Mucosa of descending colon (tissue), 3 donors: Measurements from ENCODE around the gene NLRP1. TPM values are rescaled to one million over a fixed set of nuclear protein-coding genes. Genes with fewer than 3 reads are reported as not detected.
A peak's percentile ranks its signal among the peaks of the same experiment; 100 is the strongest.

Experiments
- ATAC-seq: fragments of 200-7000 bp; cut with Tn5 transposase; one replicate; pipeline ENCODE4 v1.9.1; 2020; ENCODE audit warnings: mild to moderate bottlenecking, moderate library complexity
- DNase-seq, 3 donors: peaks; one replicate each; pipeline ENCODE4 v3.0.0-alpha.2; 2020
- H3K36me3 ChIP-seq: fragments of 200-600 bp; one replicate; pipeline ENCODE4 v1.8.0; 2021; ENCODE audit warnings: low read depth, mild to moderate bottlenecking
- H3K4me1 ChIP-seq: fragments of 200-600 bp; one replicate; pipeline ENCODE4 v1.8.0; 2021; ENCODE audit warnings: low read depth, mild to moderate bottlenecking
- H3K4me3 ChIP-seq: fragments of 200-600 bp; one replicate; pipeline ENCODE4 v1.8.0; 2021; ENCODE audit warnings: mild to moderate bottlenecking
- H3K9me3 ChIP-seq: fragments of 200-600 bp; one replicate; pipeline ENCODE4 v1.8.0; 2021; ENCODE audit warnings: mild to moderate bottlenecking
- CTCF ChIP-seq: fragments of 200-600 bp; IDR thresholded peaks from one replicate; pipeline ENCODE4 v1.8.0; 2022; ENCODE audit warnings: antibody characterized with exemption, mild to moderate bottlenecking
- intact Hi-C, 2 donors: fragments of 100-400 bp; cut with DNase I in 1 of 2; cut with micrococcal nuclease in 1 of 2; formaldehyde crosslinking; loops; one replicate each; pipeline versions ENCODE4 v1.11.0 to v1.11.1; 2022; cut with DNase I, micrococcal nuclease
- long read RNA-seq, 2 donors: library from polyadenylated mRNA; unstranded; transcript quantifications; one replicate each; pipeline ENCODE4 v2.0.0, GENCODE V29; 2019 to 2021
- total RNA-seq, 3 donors: library from RNA; stranded (reverse); fragmentation: NEBNext Ultra II Directional in 2 of 3; extraction: Animal tissue kit (Norgen Biotek cat#: 25700) in 2 of 3; gene quantifications; one replicate each; pipeline versions ENCODE4 v1.2.1 to v1.2.4, GENCODE V29; 2021 to 2023
- donor health status: DM: no; HTN: no; CAD: no; lungs with moderate emphysema.
- donor health status: DM: no; HTN: no; CAD: no.
- donor health status: DM: no; HTN: yes; CAD: no.

NLRP1 gene
- 10 to 100 TPM in 1 of 3 donors, 1 to 10 TPM in 2; 4.6 to 13.9 (median 8.0) TPM for total RNA-seq
- long read RNA-seq, donor 1, transcript NLRP1-206 (2 exons, 1,627 nt) = major isoform, 20 of 25 reads
- long read RNA-seq, donor 1, partial matches to known transcripts = 0 of 25 reads
- long read RNA-seq, donor 1, other reads (novel, unspliced or antisense) = 5 of 25 reads
- long read RNA-seq, donor 2, partial matches to known transcripts = 1 of 2 reads
- long read RNA-seq, donor 2, other reads (novel, unspliced or antisense) = 1 of 2 reads

DNA sequence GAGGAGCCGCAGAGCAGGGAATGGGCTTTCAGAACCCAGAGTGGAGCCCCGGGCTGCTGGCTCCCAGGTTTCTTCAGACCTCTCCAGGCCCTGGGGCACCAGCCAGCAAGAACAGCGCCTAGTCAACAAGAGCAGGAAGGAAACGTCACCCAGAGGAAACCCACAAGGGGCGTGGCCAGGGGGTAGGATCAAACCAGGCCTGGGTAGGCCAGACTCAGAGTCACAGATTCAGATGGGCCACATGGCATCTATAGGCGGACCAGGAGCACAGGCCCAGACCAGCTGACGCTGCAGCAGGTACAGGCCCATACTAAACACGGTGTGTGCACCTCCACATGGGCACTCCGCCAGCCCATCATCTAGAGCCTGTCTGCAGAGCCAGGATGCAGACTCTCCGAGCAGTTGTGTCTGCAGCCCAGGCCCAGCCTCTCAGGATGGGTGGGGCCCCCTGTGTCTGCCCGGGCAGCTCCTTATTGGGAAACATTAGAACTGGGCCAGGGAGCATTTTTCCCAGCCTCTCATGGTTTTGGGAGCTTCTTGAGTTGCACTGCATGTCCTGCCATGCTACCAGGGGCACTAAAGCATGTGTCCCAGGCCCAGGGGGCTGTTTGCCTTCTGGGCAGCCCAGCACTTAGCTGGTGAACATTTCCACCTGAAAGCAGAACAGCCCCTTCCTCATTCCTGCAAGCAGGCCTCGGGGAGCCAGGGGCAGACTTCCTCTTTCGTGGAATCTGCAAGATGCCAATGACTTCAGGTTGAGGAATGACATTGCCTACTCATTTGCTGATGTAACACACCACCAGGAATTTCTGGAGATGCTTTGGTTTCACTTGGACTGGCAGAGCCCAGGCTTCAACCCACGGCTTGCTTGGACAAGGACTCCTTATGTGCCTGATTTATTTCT is at the start of gene NLRP1:
NLRP1 (minus strand) TSS at position 127 of the 904 bp plus-strand sequence. CDS start 552 bp downstream, outside the sequence.
- H3K4me1 ChIP-seq = peaks cover 7% of the 10 kb centered on the region
- H3K36me3 ChIP-seq = no peaks in the 10 kb centered on the region
- no peak for TF ChIP-seq CTCF
- no peak within 1 kb of the TSS for H3K4me3 ChIP-seq
- no peaks in the 10 kb centered on the region for H3K9me3 ChIP-seq
- intact Hi-C loops = loop anchor here in 1 of 2 donors (5.0 kb wide), 1 partner anchor 838 kb away; no protein-coding TSS in a partner anchor
- ATAC-seq = peak; percentile 93
- peak; percentile 82 to 94 (median 87) for DNase-seq

- H3K9me3 ChIP-seq = no peaks in the 10 kb centered on the region
- ATAC-seq = no peak
- no peaks in the 10 kb centered on the region for H3K36me3 ChIP-seq
- no peak for TF ChIP-seq CTCF
- no peak for DNase-seq
- H3K4me3 ChIP-seq = no peak overlapping the region
- no peaks in the 10 kb centered on the region for H3K4me1 ChIP-seq
- intact Hi-C loops = no loop called here
Observed at GRCh38 chr17:5631958-5632590, 47.8 kb upstream of the NLRP1 start.

- Histone ChIP-seq H3K36me3 (no peaks in the 10 kb centered on the region), H3K4me1 (no peaks in the 10 kb centered on the region), H3K4me3 (no peak overlapping the region), H3K9me3 (no peaks in the 10 kb centered on the region)
- intact Hi-C loops = no loop called here
- ATAC-seq = no peak
- TF ChIP-seq CTCF = no peak
- no peak for DNase-seq
Observed at GRCh38 chr17:5630434-5630833, 46.1 kb upstream of the NLRP1 start.

DNA sequence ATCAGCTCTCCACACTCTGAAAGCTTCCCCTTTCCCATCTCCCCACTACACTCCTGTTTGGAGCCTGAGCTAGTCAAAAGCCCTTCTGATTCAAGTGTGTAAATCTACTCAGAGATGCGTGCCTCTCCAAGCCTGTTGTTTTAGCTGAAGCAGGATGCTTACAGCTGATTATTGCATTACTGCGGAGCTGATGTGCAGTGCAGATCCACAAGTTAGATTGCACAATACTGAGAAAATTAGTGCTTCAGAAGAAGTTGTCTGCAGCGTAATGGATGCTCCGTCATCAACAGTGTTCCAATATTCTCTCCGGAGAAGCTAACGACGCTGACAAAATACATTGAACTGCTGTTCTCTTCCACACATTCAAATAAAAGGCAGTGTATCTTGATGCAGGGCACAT is 44.8 kb upstream of the NLRP1 start:
- no peak for DNase-seq
- TF ChIP-seq CTCF = no peak
- Histone ChIP-seq H3K4me3 (no peak overlapping the region), H3K36me3 (no peaks in the 10 kb centered on the region), H3K4me1 (no peaks in the 10 kb centered on the region), H3K9me3 (no peaks in the 10 kb centered on the region)
- intact Hi-C loops = no loop called here
- ATAC-seq = no peak

DNA sequence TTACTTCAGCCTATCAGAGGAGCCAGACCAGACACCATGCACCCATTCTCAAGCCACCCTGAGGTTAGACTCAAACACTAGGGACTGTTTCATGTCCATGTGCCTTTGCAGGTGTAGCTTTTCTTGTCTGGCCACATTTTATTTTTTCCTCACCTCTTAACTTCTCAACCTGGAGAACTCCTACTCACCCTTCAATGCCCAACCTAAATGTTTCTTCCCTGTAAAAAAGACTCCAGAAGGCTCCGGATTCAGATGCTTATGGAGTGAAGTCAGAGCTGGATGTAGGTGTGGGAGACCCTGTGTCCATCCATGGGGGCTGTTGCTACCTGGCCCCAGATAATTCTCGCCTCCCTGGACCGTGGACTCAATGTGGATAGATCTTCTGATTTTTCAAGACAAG is 44.0 kb upstream of the NLRP1 start:
- DNase-seq = no peak
- Histone ChIP-seq H3K4me3 (no peak overlapping the region), H3K4me1 (no peaks in the 10 kb centered on the region), H3K9me3 (no peaks in the 10 kb centered on the region), H3K36me3 (no peaks in the 10 kb centered on the region)
- no peak for TF ChIP-seq CTCF
- ATAC-seq = no peak
- intact Hi-C loops = no loop called here
